HT1080 (cell line): ENCODE results near the gene ZFPL1. TPM values are rescaled to one million over a fixed set of nuclear protein-coding genes. Genes with fewer than 3 reads are reported as not detected.

ENCODE experiments used
- DNase-seq: peaks from one replicate; pipeline ENCODE4 v3.0.0-alpha.2; 2015; ENCODE audit warnings: low read depth
- polyA plus RNA-seq, 2 experiments: library from polyadenylated mRNA; depleted of rRNA; stranded (reverse); fragments of >200 nt; gene quantifications; 2 replicates each; pipeline ENCODE4 v1.2.3, GENCODE V29; 2015
- total RNA-seq: library from RNA; depleted of rRNA; stranded (reverse); fragments of >200 nt; shearing (Covaris generic); gene quantifications from 2 replicates; pipeline ENCODE4 v1.2.3, GENCODE V29; 2014; rRNA removed

ZFPL1 gene
- 39.7 and 56.6 TPM in 2 replicates for total RNA-seq
- polyA plus RNA-seq (2015; cell fraction: cytosol; rRNA removed), result 33.0 and 46.2 TPM in 2 replicates
- 42.9 and 43.6 TPM in 2 replicates for polyA plus RNA-seq (2015; cell fraction: nucleus; rRNA removed)

DNA sequence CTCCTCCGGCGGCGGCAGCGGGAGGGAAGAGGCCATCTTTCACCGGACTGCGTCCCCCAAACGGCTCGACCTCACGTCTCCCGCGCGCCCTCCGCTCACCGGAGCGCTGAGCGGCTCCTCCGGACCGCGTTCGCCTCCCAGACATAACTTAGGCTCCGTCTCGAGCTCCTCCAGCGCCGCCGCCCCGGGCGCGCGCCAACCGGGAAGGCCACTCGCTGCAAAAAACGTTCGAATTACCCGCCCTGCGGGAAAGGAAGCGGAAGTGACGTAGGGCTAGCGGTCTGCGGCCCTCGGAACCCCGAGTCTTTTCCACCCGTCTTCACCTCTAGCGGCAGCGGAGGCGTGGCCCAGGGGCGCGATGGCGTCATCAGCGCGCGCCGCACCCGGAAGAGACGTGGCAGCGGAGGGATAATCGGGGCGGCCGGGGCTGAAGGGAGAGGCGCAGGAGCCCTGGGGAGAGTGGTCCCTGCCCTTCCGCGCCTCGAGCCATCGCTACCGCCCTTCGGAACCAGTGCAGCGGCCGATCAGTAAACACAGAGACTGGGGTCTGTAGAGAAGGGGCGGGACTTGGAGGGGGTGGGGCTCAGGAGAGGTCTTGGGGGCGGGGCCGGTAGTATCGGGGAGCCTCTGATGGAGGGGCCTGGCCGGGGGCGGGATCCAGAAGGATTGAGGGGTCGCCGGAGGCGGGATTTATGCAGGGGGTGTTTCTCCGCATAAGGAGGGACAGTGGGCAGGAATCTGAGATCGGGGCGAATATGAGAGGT lies at the start of gene ZFPL1, which contains the start of gene CDCA5:
TSS of gene ZFPL1 (plus strand) at position 389 of the 764 bp plus-strand sequence. CDS start 477 bp downstream, outside the sequence.
TSS of gene CDCA5 (minus strand) at position 207 of the 764 bp plus-strand sequence. CDS start at position 145, 62 bp downstream.
- DNase-seq, result peak; percentile 92

DNA sequence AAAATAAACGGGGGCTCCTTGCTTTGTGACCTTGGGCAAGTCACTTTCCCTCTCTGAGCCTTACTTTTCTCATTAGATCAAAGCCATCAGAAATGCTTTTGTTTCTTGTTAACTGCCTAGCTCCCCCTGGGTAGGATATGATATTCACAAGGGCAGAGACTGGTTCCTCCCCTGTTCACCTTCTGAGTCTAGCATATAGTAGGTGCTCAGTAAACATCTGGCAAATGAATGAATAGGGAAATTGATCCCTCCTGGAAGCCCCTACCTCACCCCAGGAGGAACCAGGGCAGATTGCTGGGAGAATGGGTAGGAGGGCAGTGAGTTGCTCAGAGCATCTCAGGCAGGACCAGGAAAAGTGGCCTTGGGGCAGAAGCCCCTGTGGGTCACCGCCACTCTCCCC lies 49.6 kb upstream of the ZFPL1 start:
- no peak for DNase-seq

DNA sequence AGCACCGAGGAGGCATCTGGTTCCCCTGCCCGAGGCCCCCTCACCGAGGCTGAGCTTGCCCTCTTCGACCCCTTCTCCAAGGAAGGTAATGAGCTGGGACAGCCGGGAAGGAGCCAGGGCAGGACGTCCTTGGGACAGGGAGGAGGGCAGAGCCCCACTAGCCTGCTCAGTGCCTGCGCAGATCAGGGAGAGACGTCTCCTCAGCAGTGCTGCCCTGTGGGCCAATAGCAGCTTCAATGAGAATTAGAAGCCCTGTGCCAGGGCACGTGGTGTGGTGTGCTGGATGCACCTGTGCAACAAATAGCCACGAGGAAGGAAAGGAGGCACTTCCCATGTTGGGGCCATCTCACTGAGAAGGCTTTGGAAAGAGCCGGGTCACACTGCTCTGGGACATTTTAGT lies 48.4 kb upstream of the ZFPL1 start:
- DNase-seq, result no peak

DNA sequence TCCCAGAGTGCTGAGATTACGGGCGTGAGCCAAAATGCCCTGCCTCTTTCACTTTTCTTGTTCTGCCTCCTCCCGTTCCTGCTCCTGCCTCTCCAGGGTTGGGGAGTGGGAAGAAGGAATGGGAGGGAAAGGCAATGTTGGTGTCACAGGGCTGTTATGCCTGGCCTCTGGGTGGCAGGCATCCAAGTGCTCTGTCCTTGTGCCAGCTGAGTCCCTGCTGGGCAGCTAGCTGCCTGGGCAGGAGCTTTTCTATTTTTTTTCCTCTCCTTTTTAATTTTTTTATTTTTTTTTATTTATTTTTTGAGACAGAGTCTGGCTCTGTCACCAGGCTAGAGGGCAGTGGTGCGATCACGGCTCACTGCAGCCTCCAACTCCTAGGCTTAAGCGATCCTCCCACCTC lies 47.1 kb upstream of the ZFPL1 start:
- no peak for DNase-seq

DNA sequence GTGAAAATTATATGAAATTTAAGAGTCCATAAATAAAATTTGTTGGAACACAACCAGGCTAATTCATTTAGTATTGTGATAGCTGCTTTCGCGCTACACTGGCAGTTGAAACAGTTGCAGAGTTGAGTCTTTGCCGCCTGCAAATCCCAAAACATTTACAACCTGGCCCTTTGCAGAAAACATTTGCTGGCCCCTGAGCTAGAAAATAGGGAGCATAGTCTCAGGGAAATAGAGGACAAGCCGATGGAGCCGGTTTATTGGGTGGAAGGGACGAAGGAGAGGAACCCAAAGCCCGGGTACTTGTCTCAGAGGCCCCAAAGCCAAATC lies 43.5 kb upstream of the ZFPL1 start:
- no peak for DNase-seq

DNA sequence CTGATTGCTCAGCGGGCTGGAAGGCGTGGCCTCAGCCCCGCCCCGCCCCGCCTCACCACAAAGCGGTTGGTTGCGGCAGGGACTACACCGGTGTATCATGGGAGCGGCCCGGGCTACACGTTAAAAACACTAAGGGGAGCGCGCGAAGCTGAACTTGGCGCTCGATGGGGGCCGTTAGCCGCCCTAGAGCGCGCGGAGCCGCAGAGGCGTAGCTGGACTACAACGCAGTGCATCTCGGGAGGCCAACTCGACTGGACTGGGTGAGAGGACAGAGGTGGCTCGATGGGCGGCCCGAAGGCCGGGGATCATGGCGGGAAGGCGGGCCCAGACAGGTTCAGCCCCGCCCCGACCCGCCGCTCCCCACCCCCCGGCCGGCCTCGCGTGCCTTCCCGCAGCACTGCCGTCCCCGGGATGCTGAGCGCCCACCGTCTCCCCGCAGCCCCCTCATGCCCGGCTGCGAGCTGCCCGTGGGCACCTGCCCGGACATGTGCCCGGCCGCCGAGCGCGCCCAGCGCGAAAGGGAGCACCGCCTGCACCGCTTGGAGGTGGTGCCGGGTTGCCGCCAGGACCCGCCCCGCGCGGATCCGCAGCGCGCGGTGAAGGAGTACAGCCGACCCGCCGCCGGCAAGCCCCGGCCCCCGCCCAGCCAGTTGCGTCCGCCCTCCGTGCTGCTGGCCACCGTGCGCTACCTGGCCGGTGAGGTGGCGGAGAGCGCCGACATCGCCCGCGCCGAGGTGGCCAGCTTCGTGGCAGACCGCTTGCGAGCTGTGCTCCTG lies 43.0 kb upstream of the ZFPL1 start, which contains the start of gene SAC3D1:
TSS of gene SAC3D1 (plus strand) at position 364 of the 776 bp plus-strand sequence. CDS start at position 447, 83 bp downstream.
- DNase-seq, result peak; percentile 97

DNA sequence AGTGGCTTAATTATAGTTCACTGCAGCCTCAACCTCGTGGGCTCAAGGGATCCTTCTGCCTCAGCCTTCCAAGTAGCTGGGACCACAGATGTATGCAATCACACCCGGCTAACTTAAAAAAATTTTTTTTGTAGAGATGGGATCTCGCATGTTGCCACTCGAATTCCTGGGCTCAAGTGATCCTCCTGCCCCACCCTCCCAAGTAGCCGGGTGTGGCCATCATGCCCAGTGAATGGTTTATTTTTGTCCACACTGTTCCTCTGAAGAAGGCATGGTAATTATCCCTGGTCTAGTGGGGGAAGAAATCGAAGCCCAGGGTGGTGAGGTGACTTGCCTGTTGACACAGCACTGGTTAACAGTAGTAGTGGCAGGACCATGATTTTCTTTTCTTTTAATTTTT lies 41.1 kb upstream of the ZFPL1 start:
- no peak for DNase-seq

DNA sequence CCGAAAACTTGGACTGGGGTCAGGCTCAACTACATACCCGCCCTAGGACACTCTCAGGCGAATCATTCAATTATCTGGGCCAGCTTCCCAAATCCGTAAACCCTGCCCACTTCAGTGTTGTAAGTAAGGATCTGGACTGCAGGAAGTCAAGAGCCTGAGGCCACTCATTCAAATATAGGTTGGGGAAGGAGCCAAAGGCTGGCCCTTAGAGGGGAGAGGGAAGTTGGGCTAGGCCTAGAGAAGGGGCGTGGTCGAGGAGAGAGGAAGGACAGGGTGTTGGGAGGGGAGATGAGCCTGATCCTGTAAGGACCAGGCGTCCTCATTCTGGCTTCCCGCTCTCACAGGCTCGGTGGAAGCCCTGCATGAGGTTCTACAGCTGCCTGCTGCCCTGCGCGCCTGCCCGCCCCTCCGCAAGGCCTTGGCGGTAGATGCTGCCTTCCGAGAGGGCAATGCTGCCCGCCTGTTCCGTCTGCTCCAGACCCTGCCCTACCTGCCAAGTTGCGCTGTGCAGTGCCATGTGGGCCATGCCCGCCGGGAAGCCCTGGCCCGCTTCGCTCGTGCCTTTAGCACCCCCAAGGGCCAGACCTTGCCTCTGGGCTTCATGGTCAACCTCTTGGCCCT lies 40.0 kb upstream of the ZFPL1 start:
- no peak for DNase-seq

DNA sequence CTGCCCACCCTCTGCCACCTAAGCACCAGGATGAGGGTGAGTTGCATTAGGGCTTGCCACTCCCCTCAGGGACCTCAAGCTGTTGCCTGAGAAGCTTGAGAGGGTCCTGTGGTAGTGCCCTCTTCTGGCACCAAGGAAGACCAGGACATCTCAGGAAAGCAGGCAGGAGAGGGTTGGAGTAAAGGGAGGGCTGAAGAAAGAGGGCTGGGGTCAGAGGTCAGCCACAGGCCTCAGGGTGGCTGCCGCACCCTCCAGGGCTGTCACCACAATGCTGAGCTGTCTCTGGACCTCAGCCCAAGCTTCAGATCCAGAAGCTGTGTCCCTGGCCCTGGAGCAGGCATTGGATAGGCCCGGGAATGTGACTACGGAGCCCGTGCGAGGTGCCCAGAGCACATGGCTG lies 39.0 kb upstream of the ZFPL1 start:
- DNase-seq, result no peak

DNA sequence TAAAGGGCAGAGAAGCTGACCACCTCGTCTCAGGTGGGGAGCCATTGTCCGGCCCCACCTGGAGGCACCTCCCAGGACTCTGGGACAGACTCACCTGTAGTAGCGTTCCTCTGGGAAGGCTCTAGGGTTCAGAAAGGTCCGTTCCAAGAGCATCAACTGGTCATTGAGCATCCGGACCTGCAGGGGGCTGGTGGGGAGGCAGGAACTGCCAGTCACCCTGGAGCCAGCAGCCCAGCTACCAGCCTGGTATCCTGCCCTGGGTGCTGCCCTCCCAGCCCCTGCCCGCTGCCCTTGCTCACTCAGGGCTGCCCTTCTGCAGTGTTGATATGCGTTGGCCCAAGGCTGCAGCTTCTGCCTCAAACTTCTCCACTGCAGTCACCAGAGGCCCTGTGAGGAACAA lies 38.3 kb upstream of the ZFPL1 start:
- DNase-seq, result no peak

DNA sequence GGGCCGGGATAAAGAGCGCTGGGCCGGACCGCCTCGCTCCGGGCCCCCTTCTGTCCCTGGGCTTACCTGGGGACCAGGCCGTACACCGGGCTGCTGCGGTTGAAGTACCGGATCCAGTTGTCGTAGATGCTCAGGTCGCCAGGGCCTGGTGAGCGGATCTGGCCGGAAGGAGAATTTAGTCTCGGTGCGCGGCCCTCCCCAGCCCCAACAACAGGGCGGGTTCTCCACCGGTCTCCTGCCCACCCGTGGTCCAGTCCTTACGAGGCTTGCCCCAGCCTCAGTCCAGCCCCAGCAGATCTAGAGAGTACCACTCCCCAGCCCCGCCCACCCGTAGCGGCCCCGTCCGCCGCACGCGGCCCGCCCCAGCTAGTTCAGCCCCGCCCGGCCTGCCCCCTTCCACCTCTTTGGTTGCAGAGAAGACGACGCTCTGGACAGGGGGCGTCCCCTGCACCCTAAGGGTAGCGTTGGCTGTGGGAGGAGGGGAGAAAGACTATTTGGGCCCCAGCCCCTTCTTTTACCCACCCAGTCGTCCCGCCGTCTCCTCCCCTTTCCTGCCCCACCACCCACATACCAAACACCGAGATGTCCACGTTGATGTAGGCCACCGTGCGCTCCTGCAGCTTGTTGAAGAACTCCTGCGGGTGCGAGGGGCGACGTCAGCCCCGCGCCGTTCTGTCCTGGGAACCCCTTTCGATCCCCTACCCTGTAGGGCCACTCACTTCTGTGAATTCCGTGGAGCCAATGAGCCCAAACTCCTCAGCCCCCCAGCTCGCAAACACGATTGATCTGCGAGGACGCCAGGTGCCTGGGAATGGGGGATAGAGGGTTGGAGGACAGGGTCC lies 36.2 kb upstream of the ZFPL1 start:
- DNase-seq, result no peak

DNA sequence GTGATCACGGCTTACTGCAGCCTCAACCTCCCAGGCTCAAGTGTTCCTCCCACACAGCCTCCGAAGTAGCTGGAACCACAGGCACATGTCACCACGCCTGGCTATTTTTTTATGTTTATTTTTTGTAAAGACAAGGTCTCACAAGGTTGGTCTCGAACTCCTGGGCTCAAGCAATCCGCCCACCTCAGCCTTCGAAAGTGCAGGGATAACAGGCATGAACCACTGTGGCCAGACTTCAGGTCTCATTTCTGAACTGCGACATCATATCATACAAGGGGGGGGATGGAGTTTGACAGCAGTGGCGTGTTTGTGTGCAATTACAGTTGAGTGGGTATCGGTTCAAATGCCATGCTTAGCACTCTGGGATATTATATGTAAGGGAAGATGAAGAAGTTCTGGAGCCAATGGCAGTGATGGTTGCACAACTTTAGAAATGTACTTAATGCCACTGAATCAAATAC lies 32.6 kb upstream of the ZFPL1 start:
- DNase-seq, result peak; percentile 25

DNA sequence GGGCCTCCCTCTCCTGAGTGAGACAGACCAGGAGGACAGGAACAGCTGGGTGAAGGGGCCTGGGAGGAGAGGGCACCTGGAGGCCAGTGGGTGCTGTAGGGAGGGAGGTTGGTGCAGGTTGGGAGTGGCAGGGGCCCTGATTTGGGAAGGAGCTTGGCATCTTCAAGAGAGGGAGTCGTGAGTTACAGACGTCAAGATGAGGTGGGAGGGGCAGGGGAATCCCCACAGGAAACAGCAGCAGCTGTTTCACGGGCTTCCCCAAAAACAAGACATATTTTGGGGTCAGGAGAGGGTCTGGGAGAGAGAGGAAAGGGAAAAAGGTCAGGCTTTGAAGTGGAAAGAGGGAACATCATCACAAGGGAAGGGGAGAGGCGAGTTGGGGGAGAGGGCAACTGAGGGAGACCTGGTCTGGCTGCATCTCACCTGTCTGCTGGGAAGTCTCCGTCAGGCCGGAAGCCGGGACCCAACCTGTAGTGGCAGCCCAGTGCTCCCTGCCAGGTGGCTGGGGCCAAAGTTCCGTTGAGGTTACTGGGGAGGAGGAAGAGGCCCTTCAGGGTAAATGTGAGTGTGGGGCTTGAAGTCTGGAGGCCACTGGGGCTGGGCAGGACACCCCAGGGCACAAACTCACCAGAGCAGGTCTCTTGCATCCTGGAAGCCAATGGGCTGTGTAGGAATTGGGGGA lies 30.1 kb upstream of the ZFPL1 start:
- DNase-seq, result no peak

DNA sequence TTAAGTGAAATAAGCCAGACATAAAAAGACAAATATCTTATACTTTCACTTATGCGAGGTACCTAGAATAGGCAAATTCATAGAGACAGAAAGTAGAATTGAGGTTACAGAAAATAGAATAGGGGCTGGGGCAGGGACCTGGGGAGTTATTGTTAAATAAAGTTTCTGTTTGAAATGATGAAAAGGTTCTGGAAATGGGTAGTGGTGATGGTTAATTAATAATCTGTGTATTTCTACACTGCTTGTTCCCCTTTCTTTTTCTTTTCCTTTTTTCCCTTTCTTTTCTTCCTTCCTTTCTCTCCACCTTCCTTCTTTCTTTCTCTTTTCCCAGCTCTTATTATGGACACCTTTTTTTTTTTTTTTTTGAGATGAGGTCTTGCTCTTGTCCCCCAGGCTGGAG lies 28.5 kb upstream of the ZFPL1 start:
- no peak for DNase-seq

DNA sequence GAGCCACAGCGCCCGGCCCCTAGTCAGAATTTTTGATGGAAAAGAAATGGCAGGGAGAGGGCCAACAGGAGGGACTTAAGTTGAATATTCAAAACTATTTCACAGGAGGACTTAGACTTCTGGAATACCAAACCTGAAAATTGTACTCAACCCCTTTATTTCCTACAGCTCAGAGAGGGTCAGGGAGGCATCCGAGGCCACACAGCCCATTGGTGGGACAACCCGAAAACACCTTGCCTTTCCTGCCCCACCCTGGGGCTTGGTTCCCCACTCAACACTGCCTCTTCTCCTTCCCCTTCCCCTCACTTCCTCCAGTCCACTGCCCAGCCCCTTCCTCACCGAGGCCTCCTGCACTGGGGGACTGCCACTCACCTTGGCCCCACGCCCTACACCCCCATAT lies 27.0 kb upstream of the ZFPL1 start:
- no peak for DNase-seq

DNA sequence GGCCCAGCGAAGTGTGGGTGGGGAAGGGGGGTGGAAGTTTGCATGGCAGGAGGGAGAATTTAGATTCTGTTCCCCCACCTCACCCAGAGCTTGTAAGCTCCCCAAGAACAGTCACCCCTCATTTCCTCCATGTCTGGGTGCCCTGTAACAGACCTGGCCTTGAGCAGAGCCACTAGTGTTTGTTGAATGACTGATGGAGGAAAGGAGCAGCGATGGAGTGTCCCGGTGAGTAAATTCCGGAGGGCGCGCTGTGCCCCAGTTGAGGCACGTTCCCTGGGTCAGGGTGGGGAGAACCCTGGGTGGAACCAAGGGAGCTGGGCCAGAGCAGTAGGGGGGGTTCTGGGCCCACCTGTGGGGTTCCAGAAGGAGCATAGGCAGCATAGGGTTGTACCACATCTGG lies 26.5 kb upstream of the ZFPL1 start:
- no peak for DNase-seq

DNA sequence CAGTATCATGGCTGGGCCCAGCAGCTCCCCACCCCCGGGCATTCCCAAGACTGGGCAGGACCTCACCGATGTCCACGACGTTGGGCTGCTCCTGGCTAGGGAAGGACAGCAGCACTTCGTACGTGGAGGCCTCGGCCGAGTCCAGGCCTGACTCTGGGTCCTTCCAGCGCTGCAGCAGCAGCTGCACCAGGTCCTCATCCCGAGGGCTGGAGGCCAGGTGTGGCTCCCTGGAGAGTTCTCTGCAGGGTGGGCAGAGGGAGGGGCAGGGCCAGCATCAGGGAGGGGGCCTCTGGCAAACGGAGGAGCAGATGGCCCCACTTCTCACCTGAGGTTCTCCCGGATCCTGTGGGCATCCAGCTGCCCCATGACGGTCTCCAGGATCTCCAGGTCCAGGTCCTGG lies 26.0 kb upstream of the ZFPL1 start:
- DNase-seq, result no peak

DNA sequence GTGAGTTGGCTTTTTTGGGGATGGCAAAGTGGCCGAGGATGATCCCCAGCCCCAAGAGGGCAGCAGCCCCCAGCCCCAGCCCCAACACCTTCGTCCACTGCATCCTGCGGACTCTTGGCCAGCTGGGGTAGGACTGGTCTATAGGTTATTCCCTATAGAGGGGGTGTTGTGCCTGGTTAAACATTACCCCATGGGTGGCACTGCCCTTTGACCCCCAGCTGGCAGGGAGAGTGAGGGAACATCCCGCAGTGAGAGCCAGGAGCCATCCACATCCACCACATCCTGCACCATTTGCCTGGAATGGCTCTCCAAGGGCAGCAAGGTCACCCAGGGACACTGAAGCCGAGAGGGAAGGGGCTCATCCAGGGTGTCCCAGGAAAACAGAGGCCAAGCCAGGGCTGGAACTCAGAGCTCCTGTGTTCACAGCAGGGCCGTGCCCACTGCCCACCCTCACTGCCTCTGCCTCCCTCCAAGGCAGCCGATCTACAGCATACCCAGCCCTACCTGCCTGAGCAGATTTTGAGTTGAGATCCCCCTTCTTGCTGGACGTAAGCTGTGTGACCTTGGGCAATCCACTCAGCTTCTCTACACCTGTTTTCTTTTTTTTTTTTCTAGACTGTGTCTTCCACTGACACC lies 25.5 kb upstream of the ZFPL1 start, which contains the start of gene NAALADL1:
TSS of gene NAALADL1 (minus strand) at position 135 of the 636 bp plus-strand sequence. CDS start at position 103, 32 bp downstream.
- DNase-seq, result no peak

DNA sequence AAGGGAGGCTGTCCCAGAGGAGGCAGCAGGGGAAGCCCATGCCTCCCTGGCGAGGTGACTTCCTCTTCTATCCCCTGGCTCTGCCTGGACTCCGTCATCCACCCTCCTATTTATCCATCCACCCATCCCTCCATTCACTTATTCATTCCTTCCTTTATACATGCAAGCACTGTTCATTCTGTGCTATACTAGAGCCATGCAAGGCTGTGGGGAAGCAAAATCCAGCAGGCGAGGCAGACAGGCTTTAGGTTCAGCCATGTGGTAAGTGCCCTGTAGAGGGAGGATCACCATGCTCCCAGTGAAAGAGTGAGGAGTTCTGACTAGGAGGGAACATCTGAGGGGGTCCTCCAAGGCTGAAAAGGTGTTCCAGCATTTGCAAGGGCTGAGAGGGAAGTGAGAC lies 24.5 kb upstream of the ZFPL1 start:
- no peak for DNase-seq
